DOHH2 (cell line): ENCODE measurements around the gene PAK5.

Experiments used
- H3F3A ChIP-seq: fragments of 200-600 bp; sonication (generic), shearing (Covaris generic); 2 replicates; pipeline ENCODE4 v1.6.0; 2016; ENCODE audit warnings: antibody characterized with exemption, mild to moderate bottlenecking; ENCODE audit not compliant: control insufficient read depth, insufficient read depth
- H3K27ac ChIP-seq: fragments of 200-600 bp; sonication (generic); 2 replicates; pipeline ENCODE4 v1.5.1; 2014; ENCODE audit warnings: low read depth, mild to moderate bottlenecking, low read length, moderate library complexity
- H3K27me3 ChIP-seq: fragments of 200-600 bp; sonication (generic); 2 replicates; pipeline ENCODE4 v1.6.1; 2014; ENCODE audit warnings: mild to moderate bottlenecking, low read length, mixed read lengths; ENCODE audit not compliant: control insufficient read depth
- H3K36me3 ChIP-seq: fragments of 200-600 bp; sonication (generic); 2 replicates; pipeline ENCODE4 v1.6.1; 2014; ENCODE audit warnings: mild to moderate bottlenecking, low read length, moderate library complexity, mixed read lengths; ENCODE audit not compliant: control insufficient read depth
- H3K4me1 ChIP-seq: fragments of 200-600 bp; sonication (generic); 2 replicates; pipeline ENCODE4 v1.6.1; 2014; ENCODE audit warnings: mild to moderate bottlenecking, low read length, mixed read lengths; ENCODE audit not compliant: control insufficient read depth
- H3K4me2 ChIP-seq: fragments of 200-600 bp; sonication (generic); 2 replicates; pipeline ENCODE4 v1.6.0; 2014; ENCODE audit warnings: mild to moderate bottlenecking, low read length, moderate library complexity
- H3K4me3 ChIP-seq: fragments of 200-600 bp; sonication (generic); 2 replicates; pipeline ENCODE4 v1.5.1; 2014; ENCODE audit warnings: mild to moderate bottlenecking, low read length, mixed read lengths
- H3K79me2 ChIP-seq: fragments of 200-600 bp; sonication (generic); 2 replicates; pipeline ENCODE4 v1.6.1; 2014; ENCODE audit warnings: mild to moderate bottlenecking, low read length, mixed read lengths; ENCODE audit not compliant: control insufficient read depth
- H3K9me2 ChIP-seq: fragments of 200-600 bp; sonication (generic); replicated peaks from 2 replicates; pipeline ENCODE4 v1.6.1; 2014; ENCODE audit warnings: mild to moderate bottlenecking, low read length, mixed read lengths; ENCODE audit not compliant: control insufficient read depth
- H3K9me3 ChIP-seq: fragments of 200-600 bp; sonication (generic); 2 replicates; pipeline ENCODE4 v1.6.1; 2014; ENCODE audit warnings: antibody characterized with exemption, low read length, mixed read lengths; ENCODE audit not compliant: control insufficient read depth, insufficient read depth
- H4K20me1 ChIP-seq: fragments of 200-600 bp; sonication (generic); 2 replicates; pipeline ENCODE4 v1.6.0; 2014; ENCODE audit warnings: low read depth, mild to moderate bottlenecking, antibody characterized with exemption, low read length, moderate library complexity; ENCODE audit not compliant: control insufficient read depth, insufficient read depth
- EZH2phosphoT487 ChIP-seq: fragments of 200-600 bp; sonication (generic); IDR thresholded peaks from 2 replicates; pipeline ENCODE4 v1.6.1; 2017; ENCODE audit warnings: borderline replicate concordance, mild to moderate bottlenecking, antibody characterized with exemption, low read length, moderate library complexity, mixed read lengths
- TF ChIP-seq, protein P1 (sequence below): fragments of 200-600 bp; sonication (generic); IDR thresholded peaks from one replicate; pipeline ENCODE4 v1.5.1; 2014; ENCODE audit warnings: antibody characterized with exemption, mild to moderate bottlenecking, low read depth, low read length; ENCODE audit not compliant: poor library complexity, severe bottlenecking

The PAK5 gene

DNA sequence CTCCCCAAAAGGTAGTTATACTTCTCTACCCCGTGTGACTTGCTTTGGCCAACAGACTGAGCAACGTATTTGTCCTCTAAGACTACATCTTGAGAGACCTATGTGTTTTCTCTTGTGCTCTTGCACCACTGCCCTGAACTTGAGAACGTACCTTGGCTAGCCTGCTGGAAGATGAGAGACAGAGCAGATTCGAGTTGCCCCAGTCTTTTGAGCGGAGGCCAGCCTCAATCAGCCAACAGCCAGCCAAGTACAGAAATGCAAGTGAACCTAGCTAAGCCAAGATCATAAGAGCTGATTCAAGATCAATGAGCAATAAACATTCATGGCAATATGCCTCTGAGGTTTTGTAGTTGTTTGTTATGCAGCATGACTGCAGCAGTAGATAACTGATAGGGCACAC, 98.4 kb downstream of the PAK5 start:
- peaks cover 4% of the 10 kb centered on the region; the same call in 1 of the 2 replicates for H3K9me3 ChIP-seq
- no peak overlapping the region for H3K27ac ChIP-seq
- TF ChIP-seq, protein P1, sequence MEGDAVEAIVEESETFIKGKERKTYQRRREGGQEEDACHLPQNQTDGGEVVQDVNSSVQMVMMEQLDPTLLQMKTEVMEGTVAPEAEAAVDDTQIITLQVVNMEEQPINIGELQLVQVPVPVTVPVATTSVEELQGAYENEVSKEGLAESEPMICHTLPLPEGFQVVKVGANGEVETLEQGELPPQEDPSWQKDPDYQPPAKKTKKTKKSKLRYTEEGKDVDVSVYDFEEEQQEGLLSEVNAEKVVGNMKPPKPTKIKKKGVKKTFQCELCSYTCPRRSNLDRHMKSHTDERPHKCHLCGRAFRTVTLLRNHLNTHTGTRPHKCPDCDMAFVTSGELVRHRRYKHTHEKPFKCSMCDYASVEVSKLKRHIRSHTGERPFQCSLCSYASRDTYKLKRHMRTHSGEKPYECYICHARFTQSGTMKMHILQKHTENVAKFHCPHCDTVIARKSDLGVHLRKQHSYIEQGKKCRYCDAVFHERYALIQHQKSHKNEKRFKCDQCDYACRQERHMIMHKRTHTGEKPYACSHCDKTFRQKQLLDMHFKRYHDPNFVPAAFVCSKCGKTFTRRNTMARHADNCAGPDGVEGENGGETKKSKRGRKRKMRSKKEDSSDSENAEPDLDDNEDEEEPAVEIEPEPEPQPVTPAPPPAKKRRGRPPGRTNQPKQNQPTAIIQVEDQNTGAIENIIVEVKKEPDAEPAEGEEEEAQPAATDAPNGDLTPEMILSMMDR: no peak
- TF ChIP-seq EZH2phosphoT487: no peak
- H3K4me3 ChIP-seq: no peak overlapping the region
- no peaks in the 10 kb centered on the region for H3K9me2 ChIP-seq
- no peaks in the 10 kb centered on the region for H3K36me3 ChIP-seq
- H3K4me2 ChIP-seq: no peak overlapping the region
- no peaks in the 10 kb centered on the region for H3K4me1 ChIP-seq
- no peaks in the 10 kb centered on the region for H4K20me1 ChIP-seq
- H3K27me3 ChIP-seq: no peaks in the 10 kb centered on the region
- no peaks in the 10 kb centered on the region for H3F3A ChIP-seq
- no peaks in the 10 kb centered on the region for H3K79me2 ChIP-seq

DNA sequence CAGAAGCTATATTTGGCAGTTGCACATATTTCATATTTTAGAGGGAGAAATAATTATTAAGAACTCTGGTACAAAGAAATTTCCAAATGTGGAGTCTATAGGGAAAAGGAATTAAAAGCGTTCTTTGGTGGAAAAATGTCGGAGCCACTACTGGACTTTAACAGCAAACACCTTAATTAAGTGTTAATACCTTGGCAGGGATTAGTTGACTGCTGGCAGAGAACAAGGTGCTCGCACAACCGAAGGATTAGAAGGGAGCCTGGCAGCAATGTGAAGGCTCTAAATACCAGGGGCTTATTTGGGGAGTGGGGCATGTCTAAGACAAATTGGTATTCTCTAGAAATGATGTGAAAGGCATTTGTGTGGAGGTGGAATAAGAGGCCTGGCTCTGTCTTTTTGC, 98.9 kb downstream of the PAK5 start:
- Histone ChIP-seq H3K27me3 (no peaks in the 10 kb centered on the region), H3K9me3 (peaks cover 4% of the 10 kb centered on the region; the same call in 1 of the 2 replicates), H4K20me1 (no peaks in the 10 kb centered on the region), H3K79me2 (no peaks in the 10 kb centered on the region), H3F3A (no peaks in the 10 kb centered on the region), H3K9me2 (no peaks in the 10 kb centered on the region), H3K27ac (no peak overlapping the region), H3K4me1 (no peaks in the 10 kb centered on the region), H3K4me2 (no peak overlapping the region), H3K36me3 (no peaks in the 10 kb centered on the region), H3K4me3 (no peak overlapping the region)
- TF ChIP-seq EZH2phosphoT487: no peak
- TF ChIP-seq, protein P1: no peak

DNA sequence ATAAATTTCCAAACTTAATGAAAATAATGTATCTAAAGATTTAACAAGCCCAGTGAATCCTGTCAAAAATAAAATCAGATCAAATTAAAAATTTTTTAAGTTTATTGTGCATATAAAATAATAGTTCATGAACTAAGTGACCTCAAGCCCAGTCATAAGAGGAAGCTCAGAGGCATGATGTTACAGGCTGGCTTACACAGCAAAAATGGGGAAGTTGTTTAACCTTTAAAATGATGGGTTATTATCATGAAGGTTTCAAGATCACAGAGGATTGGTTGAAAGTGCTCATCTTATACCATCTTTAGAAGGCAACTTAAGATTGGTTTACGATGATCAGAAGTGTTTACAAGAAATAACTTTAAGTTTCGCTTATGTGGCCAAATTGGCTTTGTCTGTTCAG, 102.5 kb downstream of the PAK5 start:
- no peaks in the 10 kb centered on the region for H3K79me2 ChIP-seq
- no peaks in the 10 kb centered on the region for H4K20me1 ChIP-seq
- H3K36me3 ChIP-seq: no peaks in the 10 kb centered on the region
- no peak overlapping the region for H3K4me3 ChIP-seq
- no peaks in the 10 kb centered on the region for H3K4me1 ChIP-seq
- H3F3A ChIP-seq: no peaks in the 10 kb centered on the region
- H3K9me3 ChIP-seq: peaks cover 4% of the 10 kb centered on the region; the same call in 1 of the 2 replicates
- TF ChIP-seq, protein P1: no peak
- TF ChIP-seq EZH2phosphoT487: no peak
- no peak overlapping the region for H3K4me2 ChIP-seq
- H3K9me2 ChIP-seq: no peaks in the 10 kb centered on the region
- no peak overlapping the region for H3K27ac ChIP-seq
- no peaks in the 10 kb centered on the region for H3K27me3 ChIP-seq
